ENCODE results near the gene GREB1.

DNA sequence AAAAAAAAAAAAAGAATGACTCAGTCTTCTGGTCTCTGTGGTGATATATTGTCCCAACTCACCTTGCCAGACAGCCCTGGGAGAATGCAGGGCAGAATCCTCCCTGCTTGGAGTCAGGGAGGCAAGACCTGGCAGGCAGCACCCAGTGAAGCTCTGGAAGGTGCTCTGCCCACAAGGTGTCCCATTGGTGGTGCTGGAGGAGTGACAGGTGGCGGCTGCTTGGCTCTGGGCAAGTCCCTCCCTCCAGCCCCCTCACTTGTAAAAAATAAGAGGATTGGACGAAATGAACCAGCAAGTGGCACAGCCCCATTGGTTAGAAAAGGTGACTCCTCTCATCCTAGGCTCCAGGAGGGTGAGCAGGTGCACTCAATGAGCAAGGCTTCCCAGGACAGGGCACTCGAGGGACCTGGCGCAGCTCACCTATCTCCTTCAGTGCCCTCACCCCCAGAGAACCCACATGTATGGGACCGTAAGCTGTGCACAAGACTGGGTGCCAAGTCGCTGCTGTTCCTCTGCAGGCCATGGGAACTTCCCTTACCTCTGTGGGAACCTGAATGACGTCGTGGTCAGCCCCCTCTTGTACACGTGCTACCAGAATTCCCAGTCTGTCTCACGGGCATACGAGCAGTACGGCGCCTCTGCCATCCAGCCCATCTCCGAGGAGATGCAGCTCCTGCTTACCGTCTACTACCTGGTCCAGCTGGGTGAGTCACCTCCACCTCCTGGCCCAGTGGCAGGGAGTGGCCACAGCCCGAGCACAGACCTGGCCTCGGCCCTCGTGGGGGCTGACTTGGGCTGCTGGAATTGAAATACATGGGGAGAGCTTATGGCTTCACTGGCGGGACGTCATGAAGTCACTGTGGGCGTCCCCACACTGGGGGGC lies 54.6 kb downstream of the GREB1 start:
- TF ChIP-seq, protein P1, sequence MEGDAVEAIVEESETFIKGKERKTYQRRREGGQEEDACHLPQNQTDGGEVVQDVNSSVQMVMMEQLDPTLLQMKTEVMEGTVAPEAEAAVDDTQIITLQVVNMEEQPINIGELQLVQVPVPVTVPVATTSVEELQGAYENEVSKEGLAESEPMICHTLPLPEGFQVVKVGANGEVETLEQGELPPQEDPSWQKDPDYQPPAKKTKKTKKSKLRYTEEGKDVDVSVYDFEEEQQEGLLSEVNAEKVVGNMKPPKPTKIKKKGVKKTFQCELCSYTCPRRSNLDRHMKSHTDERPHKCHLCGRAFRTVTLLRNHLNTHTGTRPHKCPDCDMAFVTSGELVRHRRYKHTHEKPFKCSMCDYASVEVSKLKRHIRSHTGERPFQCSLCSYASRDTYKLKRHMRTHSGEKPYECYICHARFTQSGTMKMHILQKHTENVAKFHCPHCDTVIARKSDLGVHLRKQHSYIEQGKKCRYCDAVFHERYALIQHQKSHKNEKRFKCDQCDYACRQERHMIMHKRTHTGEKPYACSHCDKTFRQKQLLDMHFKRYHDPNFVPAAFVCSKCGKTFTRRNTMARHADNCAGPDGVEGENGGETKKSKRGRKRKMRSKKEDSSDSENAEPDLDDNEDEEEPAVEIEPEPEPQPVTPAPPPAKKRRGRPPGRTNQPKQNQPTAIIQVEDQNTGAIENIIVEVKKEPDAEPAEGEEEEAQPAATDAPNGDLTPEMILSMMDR (IDR thresholded peaks at IDR 0.05) = no peak
- TF ChIP-seq EP300 (IDR thresholded peaks at IDR 0.05) (no peak), POLR2A (IDR thresholded peaks at IDR 0.05) (no peak), POLR2AphosphoS5 (IDR thresholded peaks at IDR 0.05) (no peak)
